HG02763 (cell line): ENCODE results near the gene RGMA.
"Not testable (repeated sequence)": the region's sequence is repeated elsewhere in the genome, so short reads cannot be mapped to it uniquely, and the experiment has no call there.

ENCODE experiments used
- ATAC-seq: cut with Tn5 transposase; IDR thresholded peaks from one replicate; pipeline ENCODE4 v1.9.1; 2021; ENCODE audit warnings: mild to moderate bottlenecking, moderate library complexity; ENCODE audit not compliant: unreplicated experiment

The RGMA gene

DNA sequence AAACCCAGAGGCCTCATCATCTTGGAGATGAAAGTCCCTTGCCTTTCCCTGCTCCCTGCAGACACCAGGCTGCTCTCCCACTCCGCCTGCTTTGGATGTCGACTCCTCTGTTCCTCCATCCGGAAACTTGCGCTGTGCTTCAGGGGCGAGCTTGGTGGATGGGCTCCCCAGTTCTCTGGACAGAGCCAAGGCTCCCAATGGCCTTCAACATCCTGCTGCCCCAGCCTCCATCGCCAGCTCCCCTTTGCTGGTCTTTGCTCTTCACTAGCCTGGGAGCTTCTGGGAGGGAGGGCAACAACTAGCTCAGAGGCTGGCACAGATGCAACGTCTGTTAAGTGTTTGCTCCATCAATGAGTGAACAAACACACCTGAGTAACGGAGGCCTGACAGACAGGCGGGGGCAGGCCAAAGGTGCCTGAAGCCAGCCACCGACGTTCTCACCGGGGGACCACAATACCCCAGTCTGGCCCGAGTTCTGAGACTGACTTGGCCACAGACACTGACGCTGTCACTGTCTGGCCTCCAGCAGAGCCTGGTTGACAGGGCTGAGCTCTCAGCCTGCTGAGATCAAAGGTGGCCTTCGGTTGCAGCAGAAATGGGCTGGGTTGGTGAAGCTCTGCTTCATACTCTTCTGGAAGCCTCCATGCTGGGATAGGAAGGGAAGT, 39.0 kb downstream of the RGMA start:
- no peak for ATAC-seq

- ATAC-seq = no peak
Measured at GRCh38 chr15:93049233-93049632, 39.8 kb downstream of the RGMA start.

GRCh38 chr15:93048759-93049161, 40.3 kb downstream of the RGMA start:
- no peak for ATAC-seq

DNA sequence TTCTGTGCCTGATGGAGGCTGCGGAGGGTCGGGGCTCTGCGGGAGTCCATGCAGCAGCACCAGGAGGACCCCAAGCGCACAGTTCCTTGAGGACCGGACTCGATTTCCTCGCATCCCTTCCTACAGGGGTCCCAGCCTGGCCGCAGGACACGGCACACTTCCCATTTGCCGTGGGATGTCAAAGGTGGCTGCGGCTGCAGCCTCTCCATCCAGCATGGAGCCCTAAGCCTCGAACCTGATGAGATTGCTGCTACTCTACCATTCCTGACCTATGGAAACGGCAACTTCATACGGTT, 40.6 kb downstream of the RGMA start:
- ATAC-seq = no peak

GRCh38 chr15:93047621-93048425, 41.2 kb downstream of the RGMA start:
- ATAC-seq = no peak

DNA sequence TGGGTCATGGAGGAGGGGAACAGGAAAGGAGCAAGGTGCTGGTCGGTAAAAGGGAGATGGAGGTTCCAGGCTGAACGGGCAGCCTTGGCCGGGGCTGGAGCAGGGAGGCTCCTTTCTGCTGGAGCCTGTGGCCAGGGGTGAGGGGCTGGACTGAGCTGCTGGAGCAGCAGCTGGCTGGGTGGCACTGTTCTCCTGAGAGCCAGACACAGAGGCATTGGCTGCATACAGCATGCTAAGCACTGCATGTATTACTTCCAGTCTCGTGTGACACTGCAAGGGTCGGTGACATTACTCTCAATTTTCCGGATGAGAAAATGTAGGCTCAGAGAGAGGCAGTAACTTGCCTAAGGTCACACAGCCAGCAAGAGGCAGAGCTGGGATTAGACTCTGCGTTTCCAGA, 42.3 kb downstream of the RGMA start:
- ATAC-seq = no peak

DNA sequence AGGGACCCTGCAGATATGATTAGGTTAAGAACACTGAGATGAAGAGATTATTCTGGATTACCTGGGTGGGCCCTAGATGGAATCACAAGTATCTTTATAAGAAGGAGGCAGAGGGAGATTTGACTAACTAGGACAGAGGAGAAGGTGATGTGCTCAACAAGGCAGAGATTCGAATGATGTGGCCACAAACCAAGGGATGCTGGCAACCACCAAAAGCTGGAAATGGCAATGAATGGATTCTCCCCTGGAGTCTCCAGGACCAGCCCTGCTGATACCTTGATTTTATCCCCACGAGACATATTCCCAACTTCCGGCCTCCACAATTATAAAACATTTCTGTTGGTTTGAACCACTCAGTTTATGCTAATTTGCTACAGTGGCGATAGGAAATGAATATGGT, 42.9 kb downstream of the RGMA start:
- no peak for ATAC-seq

GRCh38 chr15:93045191-93045785, 43.7 kb downstream of the RGMA start:
- ATAC-seq = no peak

- no peak for ATAC-seq
Measured at GRCh38 chr15:93044301-93045190, 44.5 kb downstream of the RGMA start.

DNA sequence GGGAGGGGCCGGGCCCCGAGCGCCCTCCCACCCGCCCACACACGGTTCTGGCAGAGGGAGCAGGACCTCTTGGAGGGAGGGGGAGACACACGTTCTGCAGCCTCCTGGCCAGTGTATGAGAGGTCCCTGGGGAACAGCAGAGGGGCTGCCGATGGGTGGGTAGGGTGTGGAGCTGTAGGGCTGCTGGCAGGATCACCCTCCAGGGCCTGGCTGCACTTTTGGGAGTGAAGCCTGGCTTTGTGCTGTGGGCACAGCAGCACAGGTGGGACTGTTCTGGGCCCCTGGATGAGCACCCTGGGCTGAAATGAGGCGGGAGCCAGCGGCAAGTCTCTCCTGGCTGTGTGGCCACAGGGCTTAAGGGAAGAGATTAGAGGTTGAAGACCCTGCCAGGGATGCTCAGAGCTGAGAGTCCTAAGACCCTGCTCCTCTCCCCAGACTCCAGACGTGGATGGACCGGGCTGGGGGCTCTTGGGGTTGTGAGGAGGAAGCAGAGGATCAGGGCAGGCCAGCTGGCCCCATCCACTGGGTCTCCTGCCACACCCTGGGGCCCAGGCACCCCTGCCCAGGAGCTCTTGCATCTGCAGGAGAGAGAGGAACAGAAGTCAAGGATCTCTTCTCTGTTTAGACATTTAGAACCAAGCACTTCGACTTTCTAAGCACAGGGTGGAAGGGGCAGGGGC, 45.2 kb downstream of the RGMA start:
- ATAC-seq = no peak

DNA sequence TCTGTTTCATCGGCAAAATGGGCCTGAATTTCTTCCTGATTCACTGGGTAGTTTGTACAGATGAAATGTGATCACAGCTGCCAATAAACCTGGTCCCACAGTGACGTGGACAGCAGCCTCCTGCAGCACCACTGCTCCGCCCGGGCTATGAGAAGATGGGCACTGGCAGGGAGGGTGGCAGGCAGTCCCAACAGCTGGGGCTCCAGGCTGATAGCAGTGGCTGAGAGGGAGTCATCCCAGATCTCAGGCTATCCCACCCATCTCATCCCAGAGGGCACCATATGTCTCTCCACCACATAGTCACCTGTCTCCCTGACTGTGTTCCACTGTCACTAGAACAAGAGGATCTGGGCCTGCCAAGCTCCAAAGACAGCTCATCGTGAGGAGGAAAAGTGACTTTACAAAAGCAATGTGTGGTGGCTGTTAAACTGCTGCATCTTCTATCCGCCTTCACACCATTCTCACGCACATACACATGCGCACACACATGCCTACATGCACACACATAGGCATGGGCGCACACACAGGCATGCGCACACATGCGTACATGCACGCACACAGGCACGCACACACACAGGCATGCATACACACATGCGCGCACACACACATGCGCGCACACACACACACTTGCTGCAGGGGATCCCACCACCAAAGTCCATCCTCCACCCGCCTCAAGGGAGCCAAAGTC, 46.2 kb downstream of the RGMA start:
- ATAC-seq = no peak

- no peak for ATAC-seq
Measured at GRCh38 chr15:93042211-93042610, 46.8 kb downstream of the RGMA start.

DNA sequence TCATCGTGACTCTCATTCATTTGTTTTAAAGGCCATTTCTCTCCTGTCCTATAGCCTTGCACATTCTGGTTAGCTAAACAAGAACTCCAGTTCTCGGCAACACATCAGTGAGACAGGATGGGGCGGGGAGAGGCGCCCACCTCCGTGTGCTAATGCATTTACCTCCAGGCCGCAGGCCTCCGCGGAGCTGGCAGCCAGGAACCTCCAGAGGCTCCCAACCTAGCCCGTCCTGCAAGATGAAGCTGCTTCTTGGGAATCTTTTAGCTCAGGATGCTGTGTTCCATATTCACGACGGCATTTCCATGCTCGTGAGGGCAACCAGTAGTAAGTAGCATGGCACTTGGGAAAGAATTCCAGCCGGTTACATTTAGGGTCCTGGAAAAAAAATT, 47.9 kb downstream of the RGMA start:
- ATAC-seq = no peak

GRCh38 chr15:93040288-93041158, 48.5 kb downstream of the RGMA start:
- no peak for ATAC-seq

DNA sequence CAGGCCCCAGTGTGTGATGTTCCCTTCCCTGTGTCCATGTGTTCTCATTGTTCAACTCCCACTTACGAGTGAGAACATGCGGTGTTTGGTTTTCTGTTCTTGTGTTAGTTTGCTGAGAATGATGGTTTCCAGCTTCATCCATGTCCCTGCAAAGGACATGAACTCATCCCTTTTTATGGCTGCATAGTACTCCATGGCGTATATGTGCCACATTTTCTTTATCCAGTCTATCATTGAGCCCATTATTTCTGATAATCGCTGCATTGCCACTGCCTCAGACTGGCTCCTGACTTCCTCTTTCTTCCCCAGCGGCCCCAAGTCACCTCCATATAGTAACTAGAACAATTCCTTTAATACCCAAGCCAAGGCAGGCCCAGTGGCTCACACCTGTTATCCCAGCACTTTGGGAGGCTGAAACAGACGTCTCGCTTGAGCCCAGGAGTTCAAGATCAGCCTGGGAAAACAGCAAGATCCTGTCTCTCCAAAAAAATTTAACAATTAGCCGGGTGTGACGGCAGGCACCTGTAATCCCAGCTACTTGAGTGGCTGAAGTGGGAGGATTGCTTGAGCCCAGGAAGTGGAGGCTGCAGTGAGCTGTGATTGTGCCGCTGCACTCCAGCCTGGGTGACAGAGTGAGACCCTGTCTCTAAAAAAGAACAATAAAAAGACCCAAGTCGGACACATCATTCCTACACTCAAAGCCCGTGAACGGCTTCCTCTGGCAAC, 49.3 kb downstream of the RGMA start:
- not testable (repeated sequence) for ATAC-seq

DNA sequence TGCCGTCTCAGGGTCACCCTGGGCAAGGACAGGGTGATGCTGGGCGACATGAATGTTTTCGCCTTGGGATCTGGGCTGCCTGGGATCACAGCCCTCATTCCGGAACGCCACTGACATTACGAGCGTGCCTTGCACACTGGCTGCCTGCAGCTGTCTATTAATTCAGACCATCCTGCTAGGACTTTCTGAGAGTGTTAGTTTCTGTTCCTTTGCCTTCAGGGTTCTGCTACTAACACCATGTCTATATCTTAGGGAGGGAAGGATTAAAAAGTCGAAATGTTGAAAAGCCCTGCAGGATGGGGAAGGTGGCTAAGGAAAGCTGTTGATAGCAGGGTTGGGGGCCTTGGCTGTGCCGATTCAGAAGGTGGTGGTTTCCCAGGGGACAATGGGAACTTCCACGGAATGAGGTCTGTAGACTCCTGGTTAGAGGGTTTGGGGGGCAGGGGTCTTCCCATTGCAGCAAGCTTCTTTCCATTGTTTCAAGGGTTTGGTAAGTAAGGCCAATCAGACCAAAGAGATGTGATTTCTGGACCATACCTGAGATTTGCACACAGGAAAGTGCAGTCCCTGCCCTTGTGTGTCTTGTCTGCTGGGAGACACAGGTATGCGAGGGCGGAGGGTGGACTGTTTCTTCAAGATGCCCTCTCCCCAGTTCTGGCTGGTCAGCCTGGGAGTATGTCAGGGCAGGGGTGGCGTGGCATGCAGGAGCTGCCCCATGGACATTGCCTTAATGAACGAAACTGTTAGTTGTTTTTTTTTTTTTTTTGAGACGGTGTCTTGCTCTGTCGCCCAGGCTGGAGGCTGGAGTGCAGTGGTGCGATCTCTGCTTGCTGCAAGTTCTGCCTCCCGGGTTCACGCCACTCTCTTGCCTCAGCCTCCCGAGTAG, 50.9 kb downstream of the RGMA start:
- no peak for ATAC-seq

GRCh38 chr15:93036951-93037819, 51.8 kb downstream of the RGMA start:
- no peak for ATAC-seq
